NCI-H1436 treated with DMSO at 0.1 percent for 48 hours (cell line): ENCODE results near the gene E2F1.

Experiments
- DNase-seq: peaks from one replicate; lab custom pipeline; 2025; lab: John Stamatoyannopoulos, UW

E2F1 gene

DNA sequence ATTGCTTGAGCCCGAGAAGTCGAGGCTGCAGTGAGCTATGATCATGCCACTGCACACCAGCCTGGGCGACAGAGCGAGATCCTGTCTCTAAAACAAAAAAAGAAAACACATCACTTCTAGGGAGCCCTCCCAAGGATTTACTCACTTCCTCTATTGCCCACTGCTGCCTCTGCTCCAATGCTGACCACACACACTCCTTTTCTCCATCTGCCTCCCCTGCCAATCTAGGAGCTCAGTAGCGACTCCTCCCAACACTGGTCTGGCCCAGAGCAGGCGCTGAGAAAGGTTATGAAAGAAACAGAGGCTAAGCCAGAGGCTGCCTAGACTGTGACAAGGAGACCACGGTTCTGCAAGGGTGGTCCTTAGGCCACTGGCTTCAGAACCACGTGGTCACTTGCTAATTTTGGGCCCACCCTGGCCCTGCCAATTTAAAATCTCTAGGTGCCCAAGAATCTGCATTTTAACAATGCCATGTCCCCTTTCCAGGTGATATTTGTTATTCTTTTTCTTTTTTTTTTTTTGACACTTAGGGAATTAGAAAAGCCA lies 1.3 kb upstream of the E2F1 start:
- no peak for DNase-seq

DNA sequence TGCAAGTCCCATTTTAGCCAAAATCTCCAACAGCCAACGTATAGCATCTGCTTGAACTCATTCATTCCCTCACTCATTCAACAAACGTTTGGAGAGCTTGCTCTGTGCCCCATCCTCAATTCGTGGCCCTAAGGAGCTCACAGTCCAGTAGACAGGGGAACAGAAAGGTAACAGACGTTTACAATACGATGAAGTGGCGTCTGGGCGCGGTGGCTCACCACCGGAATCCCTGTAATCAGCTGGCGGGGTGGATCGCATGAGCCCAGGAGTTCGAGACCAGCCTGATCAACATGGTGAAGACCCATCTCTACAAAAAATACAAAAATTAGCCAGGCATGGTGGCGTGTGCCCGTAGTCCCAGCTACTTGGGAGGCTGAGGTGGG lies 790 bp upstream of the E2F1 start:
- no peak for DNase-seq

DNA sequence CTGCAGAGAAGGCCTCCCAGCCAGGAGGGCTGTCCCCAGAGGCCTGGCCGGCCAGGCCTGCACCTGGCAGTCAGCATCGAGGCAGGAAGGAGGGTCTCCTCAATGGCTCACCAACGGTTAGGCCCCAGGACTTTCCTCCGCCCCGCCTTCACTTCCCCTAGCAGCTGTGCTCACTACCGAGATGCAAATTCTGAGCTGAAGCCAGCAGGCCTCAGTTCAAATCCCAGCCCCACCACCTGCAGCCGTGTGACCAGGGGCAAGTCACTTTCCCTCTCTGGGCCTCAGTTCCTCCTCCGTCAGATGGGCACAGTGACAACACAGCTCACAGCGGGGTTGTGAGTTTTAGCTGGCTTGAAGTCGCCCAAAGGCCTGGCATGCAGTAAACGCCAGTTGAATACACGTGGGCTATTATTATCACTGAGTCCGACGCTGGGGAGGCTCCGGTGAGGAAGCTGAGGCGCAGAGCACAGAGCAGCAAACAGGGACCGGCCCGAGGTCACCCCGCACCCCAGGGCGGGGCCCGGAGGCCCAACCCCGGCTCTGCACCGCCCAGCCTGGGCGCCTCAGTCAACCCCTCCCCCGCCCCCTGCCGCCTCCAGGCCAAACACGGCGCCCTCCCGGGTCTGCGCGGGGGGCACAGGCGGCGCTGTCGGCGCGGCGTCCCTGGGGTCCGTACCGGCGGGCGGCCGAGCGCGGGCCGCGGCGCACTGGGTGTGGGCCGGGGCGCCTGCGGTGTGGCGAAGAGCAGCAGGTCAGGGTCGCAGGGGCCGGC lies 671 bp downstream of the E2F1 start:
- DNase-seq = no peak

DNA sequence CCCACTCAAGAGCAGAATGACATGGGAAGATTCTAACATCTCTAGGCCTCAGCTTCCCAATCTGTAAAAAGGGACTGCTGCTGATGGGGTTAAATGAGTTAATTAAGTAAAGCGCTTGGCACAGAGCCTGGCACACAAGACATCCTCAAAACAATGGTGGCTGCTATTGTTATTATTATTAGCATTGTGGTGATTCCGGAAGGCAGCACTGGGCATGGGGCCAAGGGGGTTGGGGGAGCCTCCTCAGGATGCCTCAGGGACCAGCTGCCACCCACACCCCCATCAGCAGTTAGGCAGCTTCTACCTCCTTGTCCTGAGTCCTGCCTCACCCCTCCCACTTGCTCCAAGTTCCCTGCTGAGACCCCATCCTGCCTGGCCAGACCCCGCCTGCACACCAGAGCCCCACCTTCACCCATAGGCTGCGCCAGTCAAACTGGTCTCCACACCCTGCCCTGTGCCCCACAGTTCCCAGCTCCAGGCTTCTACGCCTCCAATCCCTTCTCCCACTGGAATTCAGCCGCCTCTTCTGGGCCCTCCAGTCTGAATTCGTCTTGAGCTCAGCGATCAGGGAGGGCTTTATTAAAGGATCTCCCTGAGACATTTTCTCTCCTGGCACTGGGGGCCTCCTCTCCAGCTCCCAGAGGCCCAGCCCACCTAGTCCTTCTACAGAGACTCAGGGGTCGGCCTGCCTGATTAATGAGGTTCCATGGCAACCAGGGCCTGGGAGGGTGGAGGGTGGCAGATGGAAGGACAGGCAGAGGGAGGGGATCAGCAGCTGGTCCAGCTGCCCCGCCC lies 1.5 kb downstream of the E2F1 start:
- DNase-seq = no peak

GRCh38 chr20:33681728-33682353 lies 4.3 kb downstream of the E2F1 start:
- no peak for DNase-seq

- no peak for DNase-seq
Observed at GRCh38 chr20:33681288-33681687, 4.9 kb downstream of the E2F1 start.

DNA sequence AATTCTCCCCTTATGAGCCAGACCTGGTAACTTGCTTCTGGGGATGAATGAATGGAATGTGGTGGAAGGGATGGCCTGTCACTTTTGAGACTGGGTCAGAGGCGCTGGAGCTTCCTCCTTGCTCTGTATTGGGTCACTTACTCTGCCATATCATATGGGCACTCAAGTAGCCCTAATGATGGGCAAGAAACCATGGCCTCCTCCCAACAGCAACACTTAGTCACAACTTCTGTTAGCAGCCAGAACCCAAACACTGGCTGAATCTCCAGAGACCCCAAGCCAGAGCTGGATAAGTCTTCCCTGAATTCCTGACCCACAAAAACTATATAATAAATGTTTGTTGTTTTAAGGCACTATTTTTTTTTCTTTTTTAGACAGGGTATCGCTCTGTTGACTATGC lies 5.5 kb downstream of the E2F1 start:
- no peak for DNase-seq

DNA sequence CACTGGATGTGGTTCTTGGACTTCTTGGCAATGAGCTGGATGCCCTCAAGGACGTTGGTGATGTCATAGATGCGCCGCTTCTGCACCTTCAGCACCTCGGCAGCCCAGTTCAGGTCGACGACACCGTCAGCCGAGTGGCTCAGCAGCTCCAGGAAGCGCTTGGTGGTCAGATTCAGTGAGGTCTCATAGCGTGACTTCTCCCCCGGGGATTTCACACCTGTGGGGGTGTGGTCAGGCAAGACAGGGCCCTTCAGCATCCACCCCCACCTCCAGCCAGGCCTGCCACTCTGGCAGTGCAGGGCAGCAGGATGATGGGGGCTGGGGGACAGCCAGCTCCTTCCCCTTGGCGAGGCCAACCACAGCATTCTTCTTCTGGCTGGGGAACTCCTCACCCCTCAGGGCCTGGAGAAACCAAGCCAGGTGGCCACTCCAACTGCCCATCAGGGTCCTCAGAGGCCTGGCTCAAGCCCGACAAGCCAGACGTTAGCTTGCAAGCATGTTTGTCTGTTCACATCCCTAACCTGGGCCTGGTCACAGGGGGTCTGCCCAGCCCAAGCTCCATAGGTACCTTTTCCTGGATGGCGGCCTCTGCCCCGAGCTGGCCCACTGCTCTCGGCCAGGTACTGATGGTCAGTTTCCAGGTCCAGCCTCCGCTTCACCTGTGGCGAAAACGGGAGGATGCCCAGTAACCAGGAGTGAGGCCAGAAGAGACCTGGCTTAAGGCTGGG lies 6.3 kb downstream of the E2F1 start:
- DNase-seq = no peak

DNA sequence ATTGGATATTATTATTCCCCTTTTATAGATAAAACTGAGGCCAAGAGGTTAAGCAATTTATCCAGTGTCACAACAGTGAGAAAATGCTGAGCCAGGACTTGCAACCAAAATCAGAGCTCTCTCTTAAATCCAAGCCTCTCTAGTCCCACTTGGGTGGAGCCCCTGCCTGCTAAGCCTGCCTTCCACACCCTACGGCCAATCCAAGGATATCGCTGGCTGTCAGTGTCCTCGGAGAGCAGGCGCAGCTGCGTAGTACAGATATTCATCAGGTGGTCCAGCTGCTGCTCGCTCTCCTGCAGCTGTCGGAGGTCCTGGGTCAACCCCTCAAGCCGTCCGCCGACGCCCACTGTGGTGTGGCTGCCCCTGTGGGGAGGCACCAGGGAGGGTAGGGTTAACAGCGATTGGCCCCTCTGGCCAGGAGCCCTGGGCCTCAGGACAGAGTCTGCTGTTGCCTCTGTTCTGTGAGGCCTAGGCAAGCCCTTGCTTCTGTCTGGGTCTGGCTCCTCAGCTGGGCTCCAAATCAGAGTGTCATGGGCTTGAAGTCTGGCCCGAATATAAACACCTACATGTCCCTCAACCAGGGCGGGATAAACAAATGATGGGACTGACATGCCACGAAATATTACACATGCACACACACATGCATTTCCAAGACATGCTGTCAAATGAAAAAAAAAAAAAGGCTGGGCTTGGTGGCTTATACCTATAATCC lies 8.0 kb downstream of the E2F1 start:
- DNase-seq = no peak

- no peak for DNase-seq
Observed at GRCh38 chr20:33676652-33677645, 9.2 kb downstream of the E2F1 start.

DNA sequence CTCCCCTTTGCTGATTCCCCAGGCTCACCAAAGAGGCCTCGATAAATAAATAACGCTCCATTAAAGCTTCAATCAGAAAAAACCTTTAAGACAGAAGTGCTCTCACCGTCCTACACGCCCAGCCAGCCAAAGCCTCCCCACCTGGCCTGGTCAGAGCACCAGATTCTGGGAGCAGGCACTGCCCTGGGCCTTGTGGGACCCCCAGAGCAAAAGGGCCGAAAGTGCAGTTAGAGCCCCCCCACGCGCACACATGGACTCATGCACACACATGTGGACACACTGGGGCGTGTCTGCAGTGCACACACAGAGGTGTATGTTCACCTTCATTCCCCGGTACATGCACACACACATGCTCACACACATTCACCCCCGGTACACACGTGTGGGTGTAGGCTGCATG lies 10.1 kb downstream of the E2F1 start:
- DNase-seq = no peak

DNA sequence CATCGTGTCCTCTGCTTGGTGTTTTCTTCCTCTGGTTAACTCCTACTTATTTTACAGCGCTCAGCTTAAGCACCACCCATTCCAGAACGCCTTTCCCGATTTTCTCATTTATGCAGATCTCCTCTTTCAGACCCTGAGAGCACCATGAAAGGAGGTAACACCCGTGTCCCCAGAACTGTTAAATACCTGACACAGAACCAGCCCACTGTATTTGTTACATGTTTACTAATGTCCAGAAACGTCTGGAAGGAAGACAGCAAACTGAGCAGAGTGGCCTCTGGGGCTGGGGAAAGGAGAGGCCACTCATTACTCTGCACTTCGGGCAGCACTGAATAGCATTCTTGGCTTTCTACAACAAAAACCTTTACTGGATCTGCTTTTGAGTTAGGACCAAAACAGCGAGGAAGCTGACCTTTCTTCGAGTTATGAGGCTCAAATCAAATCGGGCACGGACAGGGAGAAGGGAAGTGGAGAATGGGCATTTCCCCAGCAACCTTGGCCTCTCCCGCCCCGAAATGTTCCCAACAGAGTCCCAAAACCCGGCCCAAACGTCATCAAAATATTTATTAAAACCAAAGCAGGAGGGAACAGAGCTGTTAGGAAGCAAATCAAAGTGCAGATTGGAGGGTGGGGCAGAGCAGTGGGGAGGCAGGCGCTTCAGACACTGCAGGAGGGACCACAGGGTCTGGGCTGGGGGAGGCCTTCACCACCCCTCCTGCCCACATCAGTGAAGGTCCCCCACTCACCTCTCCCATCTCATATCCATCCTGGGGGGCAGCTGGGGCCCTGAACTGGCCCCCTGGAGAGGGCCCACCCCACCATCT lies 10.8 kb downstream of the E2F1 start:
- DNase-seq = no peak

DNA sequence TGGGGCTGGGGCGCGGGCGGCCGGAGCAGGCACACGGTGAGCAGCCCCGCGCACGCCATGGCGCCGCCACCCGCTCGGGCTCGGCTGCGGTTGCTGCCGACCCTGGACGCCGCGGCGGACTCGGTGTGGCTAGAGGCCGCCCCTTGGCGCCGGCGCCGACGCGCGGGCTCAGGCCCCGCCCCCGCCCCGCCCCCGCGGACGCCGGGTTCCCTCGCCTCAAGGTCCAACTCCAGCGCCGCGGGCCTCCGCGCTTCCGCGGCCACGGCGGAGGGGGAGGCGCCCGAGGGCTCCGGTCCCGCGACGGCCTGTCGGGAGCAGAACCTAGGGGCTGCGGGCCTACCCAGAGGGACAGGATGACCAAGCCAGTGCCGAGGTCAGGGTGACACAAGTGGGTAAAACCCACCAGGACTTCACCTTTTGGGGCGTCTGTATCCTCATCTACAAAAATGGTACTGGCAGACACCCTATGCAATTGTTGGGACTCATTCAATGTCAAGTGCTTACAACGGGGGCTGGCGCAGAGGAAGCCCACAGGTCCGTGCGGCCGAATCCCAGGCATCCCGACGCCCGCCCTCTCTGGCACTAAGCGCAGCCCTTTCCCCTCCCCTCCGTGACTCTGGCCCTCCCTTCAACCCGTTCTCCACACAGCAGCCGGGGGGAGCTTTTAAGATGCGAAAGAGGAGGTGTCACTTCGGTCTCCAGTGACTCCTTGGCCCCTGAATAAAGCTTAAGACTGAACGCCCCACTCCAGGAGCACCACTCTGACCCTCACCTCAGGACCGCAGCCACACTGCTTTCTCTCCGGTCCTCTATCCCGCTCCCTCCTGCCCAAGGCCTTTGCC lies 11.7 kb downstream of the E2F1 start, which contains the start of gene NECAB3:
TSS of gene NECAB3 (minus strand) at position 135 of the 842 bp plus-strand sequence. CDS start at position 59, 76 bp downstream.
- DNase-seq = no peak

DNA sequence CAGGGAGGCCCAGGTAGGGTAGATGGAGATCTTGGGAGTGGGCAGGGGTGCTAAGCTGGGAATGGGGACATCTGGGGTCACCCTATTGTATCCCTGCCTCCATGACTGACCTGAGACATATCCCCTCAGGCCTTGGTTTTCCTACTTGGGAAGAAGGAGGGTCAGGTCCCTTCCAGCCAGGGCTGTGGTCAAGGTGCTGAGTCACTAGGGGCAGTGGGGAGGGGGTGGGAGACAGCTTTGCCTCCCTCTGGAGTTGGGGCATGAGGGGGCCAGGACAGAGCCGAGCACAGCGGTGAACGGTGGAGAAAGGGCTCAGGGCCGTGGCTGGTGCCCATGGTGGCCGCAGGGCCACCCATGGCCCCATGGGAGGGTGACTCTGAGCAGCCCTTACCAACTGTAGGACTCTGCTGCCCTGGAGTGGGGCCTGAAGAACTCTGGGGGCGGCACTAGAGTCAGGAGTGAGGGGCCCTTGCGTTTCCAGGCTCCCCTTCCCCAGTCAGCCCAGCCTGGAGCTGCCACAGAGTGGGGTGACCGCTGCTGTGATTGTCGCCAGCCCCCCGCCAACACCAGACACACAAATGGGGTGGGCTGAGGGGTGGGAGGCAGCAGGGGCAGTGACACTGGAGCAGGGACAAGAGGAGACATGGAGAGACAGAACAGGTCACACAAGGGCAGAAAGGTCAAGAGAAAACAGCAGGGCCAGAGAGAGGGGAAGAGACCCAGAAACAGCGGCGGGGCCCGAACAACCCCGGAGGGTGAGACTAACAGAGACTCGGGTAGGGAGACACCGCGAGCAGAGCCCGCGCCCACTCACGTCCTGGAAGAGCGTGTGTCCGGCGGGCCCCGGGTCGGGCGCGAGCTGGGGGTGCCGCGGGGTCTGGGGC lies 12.5 kb downstream of the E2F1 start:
- DNase-seq = no peak

DNA sequence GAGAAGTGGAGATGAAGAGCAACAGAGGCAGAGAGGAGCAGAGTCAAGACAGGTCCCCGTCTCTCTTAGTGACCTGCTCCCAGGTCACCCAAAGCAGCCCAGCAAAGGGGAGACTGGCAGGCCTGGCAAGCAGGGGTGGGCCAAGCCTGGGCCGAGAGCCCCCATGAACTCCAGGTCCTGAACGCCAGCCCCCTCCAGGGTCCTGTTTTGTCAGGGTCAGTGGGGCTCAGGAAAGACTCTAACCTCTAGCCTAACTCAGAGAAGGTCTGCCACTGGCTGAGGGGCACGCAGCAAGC lies 13.1 kb downstream of the E2F1 start:
- DNase-seq = no peak

DNA sequence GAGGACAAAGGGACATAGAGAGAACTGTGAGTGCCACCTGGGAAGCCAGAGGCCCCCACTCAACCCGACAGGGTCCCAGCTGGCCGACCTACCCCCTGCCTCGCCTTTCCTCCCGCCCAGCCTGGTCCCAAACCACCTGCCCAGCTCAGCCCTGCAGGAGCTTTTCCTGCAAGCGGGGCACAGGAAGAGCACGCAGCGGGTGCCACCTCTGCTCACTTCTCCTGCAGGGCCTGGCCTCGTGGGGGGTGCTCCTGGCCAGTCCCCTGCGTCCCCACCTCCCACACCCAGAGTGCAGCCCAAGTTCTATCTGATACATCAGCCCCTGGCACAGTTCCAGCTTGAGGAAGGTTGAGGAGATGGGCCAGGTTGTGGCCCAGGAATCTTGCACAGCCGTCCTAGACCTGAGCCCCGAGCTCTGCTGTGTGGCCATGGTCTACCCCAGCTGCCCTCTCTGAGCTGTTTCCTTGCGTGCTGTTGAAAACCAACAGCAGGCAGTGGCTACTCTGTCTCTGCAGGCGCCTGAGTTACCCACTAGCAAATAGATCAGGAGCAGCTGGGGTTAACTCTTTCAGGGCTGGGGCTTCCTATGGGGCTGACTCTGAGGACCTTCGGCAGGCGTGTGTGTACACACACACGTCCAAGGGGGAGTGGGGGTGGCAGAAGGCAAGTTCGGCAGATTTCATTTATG lies 13.6 kb downstream of the E2F1 start:
- DNase-seq = no peak
